22Rv1 (cell line): Measurements from ENCODE around the gene ASAP2.
"Not testable (repeated sequence)": the region's sequence is repeated elsewhere in the genome, so short reads cannot be mapped to it uniquely, and the experiment has no call there.

Experiments used
- H3K27ac ChIP-seq: fragments of 450-650 bp; 2 replicates; pipeline ENCODE4 v1.5.1; 2017
- CTCF ChIP-seq: fragments of 450-650 bp; IDR thresholded peaks from 2 replicates; pipeline ENCODE4 v1.5.1; 2017; ENCODE audit warnings: mild to moderate bottlenecking
- ZFX ChIP-seq: fragments of 450-650 bp; IDR thresholded peaks from 2 replicates; pipeline ENCODE4 v1.6.1; 2017; ENCODE audit warnings: antibody characterized with exemption, borderline replicate concordance

Gene ASAP2

GRCh38 chr2:9261231-9261883 is 54.7 kb downstream of the ASAP2 start:
- TF ChIP-seq ZFX (no peak), CTCF (no peak)
- H3K27ac ChIP-seq: no peak overlapping the region

DNA sequence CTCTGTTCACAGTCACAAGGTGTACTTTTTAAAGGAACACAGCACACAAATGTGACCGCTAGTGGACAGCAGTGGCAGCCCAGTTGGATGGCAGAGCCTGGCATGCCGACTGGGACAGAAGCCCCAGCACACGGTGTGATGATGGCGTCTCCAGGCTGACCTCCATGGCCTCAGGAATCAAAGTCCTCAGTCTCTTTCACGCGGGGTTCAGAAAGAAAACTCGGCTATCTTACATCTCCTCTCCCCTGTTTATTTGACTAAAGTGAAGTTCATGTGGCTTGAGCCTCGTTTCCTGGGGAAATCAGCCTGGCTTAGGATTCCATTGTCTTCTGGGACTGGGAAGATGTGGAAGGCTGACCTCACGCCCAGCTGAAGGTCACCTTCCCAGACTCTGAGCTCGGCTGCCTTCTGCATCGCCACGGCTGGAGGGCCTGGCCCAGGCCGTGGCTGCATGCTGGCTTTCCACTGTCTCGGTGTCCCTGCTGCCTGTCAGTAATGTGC is 56.1 kb downstream of the ASAP2 start:
- H3K27ac ChIP-seq: no peak overlapping the region
- TF ChIP-seq ZFX: no peak
- TF ChIP-seq CTCF: no peak

DNA sequence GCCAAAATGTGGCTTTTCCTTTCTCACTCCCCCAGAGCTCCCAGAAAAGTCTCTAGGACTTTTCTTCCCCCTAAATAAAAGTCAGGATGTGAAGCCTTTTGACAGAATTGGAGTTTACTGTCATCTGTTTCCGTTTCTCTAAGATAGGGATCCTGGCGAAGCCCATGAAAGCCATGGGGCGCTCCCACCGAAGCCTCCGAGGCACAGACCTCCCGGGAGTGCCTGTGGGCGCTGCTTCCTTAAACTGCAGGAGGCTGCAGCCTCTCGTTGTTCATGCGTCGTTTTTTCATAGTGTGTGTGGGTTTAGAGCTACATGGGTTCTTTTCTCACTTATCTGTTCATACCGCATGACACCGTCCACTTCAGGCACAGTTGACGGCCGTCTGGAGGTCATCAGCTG is 56.8 kb downstream of the ASAP2 start:
- TF ChIP-seq ZFX (no peak), CTCF (no peak)
- H3K27ac ChIP-seq: no peak overlapping the region

DNA sequence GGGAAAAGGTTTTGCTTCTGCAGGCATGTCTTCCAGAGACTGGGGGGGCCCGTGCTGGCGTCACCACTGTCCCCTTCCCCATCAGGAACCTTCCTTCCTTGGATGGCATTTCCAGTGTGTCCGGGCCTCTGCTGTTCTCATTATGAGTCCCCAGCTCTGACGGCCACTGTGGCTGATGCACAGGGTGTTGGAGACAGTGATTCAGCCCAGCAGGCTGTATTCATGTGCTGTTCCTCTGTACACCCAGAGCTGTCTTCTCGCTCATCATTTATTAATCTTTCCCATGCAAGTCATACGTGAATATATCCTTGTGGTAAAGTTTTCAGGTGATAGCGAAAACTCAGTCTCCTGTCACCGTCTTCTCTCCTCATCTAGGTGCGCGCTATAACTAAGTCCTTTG is 57.7 kb downstream of the ASAP2 start:
- TF ChIP-seq CTCF (no peak), ZFX (no peak)
- no peak overlapping the region for H3K27ac ChIP-seq

- TF ChIP-seq CTCF: no peak
- no peak for TF ChIP-seq ZFX
- H3K27ac ChIP-seq: no peak overlapping the region
These were observed 60.1 kb downstream of the ASAP2 start for GRCh38 chr2:9266711-9267110.

DNA sequence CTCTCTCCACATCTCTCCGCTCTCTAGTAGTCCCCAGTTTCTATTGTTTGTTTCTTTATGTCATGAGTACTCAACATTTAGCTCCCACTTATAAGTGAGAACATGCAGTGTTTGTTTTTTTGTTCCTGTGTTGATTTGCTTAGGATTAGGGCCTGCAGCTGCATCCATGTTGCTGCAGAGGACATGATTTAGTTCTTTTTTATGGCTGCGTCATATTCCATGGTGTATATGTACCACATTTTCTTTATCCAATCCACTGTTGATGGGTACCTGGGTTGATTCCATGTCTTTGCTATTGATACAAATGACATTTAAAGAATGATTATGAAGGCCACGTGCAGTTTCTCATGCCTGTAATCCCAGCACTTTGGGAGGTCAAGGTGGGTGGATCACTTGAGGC is 60.7 kb downstream of the ASAP2 start:
- H3K27ac ChIP-seq: not testable (repeated sequence)

- no peak overlapping the region for H3K27ac ChIP-seq
- TF ChIP-seq CTCF: no peak
- TF ChIP-seq ZFX: no peak
These were observed 61.9 kb downstream of the ASAP2 start for GRCh38 chr2:9268301-9269080.
